PC-9 (cell line): ENCODE data around the gene GREB1L.

Experiments used
- EZH2 ChIP-seq: fragments of 200-600 bp; sonication (generic); IDR thresholded peaks from 2 replicates; pipeline ENCODE4 v1.8.0; 2017; ENCODE audit warnings: antibody characterized with exemption, low read depth
- TF ChIP-seq, protein P1 (sequence below): fragments of 200-600 bp; sonication (generic); conservative IDR thresholded peaks from 2 replicates; pipeline ENCODE4 v1.6.1; 2017; ENCODE audit warnings: mixed run types, antibody characterized with exemption, mild to moderate bottlenecking, moderate library complexity

DNA sequence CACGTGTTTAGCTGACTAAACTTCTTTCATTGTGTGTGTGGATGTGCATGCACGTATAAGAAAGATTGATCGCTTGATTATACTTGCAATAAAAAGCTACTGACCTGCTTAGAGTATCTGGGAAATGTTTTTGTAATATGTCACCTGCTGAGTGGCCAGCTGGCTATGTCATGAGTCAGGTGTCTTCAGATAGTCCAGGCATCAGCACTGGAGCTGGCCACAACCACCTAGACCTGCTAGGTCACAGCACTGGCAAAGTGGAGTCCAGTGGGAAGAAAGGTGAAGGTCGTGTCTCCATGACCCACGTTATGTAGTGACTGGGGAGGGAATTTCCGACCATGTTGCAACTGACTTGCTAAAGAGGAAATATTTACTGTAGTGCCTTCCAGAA is 211.5 kb downstream of the GREB1L start:
- TF ChIP-seq, protein P1, sequence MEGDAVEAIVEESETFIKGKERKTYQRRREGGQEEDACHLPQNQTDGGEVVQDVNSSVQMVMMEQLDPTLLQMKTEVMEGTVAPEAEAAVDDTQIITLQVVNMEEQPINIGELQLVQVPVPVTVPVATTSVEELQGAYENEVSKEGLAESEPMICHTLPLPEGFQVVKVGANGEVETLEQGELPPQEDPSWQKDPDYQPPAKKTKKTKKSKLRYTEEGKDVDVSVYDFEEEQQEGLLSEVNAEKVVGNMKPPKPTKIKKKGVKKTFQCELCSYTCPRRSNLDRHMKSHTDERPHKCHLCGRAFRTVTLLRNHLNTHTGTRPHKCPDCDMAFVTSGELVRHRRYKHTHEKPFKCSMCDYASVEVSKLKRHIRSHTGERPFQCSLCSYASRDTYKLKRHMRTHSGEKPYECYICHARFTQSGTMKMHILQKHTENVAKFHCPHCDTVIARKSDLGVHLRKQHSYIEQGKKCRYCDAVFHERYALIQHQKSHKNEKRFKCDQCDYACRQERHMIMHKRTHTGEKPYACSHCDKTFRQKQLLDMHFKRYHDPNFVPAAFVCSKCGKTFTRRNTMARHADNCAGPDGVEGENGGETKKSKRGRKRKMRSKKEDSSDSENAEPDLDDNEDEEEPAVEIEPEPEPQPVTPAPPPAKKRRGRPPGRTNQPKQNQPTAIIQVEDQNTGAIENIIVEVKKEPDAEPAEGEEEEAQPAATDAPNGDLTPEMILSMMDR: no peak
- no peak for TF ChIP-seq EZH2
